ENCODE results near the gene HOXD9. TPM values are rescaled to one million over a fixed set of nuclear protein-coding genes. Genes with fewer than 3 reads are reported as not detected.

The HOXD9 gene
- total RNA-seq, 1 experiment from 2014 or later: not detected

DNA sequence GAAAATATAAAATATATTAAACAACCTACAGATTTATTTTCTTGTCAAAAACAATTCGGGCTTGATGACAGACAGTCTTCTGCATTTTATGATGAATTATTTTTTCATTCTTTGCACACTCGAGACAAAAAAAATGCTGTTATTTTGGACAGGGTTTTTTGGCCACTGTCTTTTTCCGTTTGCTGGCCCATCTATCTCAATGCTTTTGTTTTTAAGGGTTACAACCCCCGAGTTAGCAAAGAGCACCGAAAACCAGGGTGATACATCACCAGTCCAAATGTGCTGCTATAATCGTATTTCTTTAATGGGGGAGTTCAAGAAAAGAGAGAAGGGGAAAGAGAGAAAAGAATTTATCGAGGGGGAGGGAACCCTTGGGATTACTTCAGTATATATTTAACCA lies 46.5 kb upstream of the HOXD9 start:
- Histone ChIP-seq H2BK5ac (ENCODE audit: insufficient read length, low read length) (no peak overlapping the region), H3K4me2 (ENCODE audit: insufficient read depth, insufficient read length, low read length) (no peak overlapping the region), H2AK5ac (ENCODE audit: insufficient read length, low read length) (no peak overlapping the region), H4K91ac (ENCODE audit: insufficient read length, low read depth, low read length) (no peak overlapping the region), H4K20me1 (ENCODE audit: control insufficient read depth, insufficient read depth, insufficient read length) (no peaks in the 10 kb centered on the region), H3K4me1 (ENCODE audit: insufficient read depth, low read length) (no peaks in the 10 kb centered on the region), H3K23ac (ENCODE audit: insufficient read length, low read depth, low read length) (no peak overlapping the region), H3K23me2 (ENCODE audit: insufficient read length, low read depth, low read length, poor library complexity, severe bottlenecking) (peaks cover 7% of the 10 kb centered on the region), H2BK120ac (ENCODE audit: low read depth, low read length, poor library complexity, severe bottlenecking) (no peak overlapping the region), H2BK12ac (ENCODE audit: insufficient read length, low read depth, low read length) (no peak overlapping the region), H3K56ac (ENCODE audit: insufficient read length, low read depth, low read length) (no peak overlapping the region), H3K9ac (ENCODE audit: extremely low read depth, insufficient read length, low read length) (no peak overlapping the region), H2BK20ac (ENCODE audit: low read depth, low read length, poor library complexity, severe bottlenecking) (no peak overlapping the region), H3T11ph (ENCODE audit: low read length) (no peak overlapping the region), H3K79me2 (ENCODE audit: insufficient read depth, low read length) (no peaks in the 10 kb centered on the region), H3K14ac (ENCODE audit: insufficient read depth, low read length) (no peak overlapping the region), H3K79me1 (ENCODE audit: insufficient read depth, low read depth, low read length, poor library complexity, severe bottlenecking) (no peaks in the 10 kb centered on the region), H3K9me3 (ENCODE audit: control insufficient read depth, low read depth, low read length) (no peaks in the 10 kb centered on the region), H4K8ac (replicated peaks; ENCODE audit: insufficient read length, low read depth, low read length) (no peak overlapping the region), H3K4ac (ENCODE audit: low read depth, low read length) (no peak overlapping the region), H2BK15ac (ENCODE audit: low read depth, low read length) (no peak overlapping the region), H3K27ac (ENCODE audit: insufficient read length, low read depth, low read length) (no peak overlapping the region), H3K27me3 (ENCODE audit: insufficient read depth, low read length) (peaks cover 87% of the 10 kb centered on the region), H3K18ac (ENCODE audit: insufficient read length, low read depth, low read length) (no peak overlapping the region), H4K5ac (ENCODE audit: insufficient read length, low read depth, low read length) (no peak overlapping the region), H2AFZ (ENCODE audit: low read length) (no peak overlapping the region)
- peaks cover 96% of the 10 kb centered on the region for H3K27me3 Mint-ChIP-seq (ENCODE audit: low read depth)
- TF ChIP-seq, protein P1, sequence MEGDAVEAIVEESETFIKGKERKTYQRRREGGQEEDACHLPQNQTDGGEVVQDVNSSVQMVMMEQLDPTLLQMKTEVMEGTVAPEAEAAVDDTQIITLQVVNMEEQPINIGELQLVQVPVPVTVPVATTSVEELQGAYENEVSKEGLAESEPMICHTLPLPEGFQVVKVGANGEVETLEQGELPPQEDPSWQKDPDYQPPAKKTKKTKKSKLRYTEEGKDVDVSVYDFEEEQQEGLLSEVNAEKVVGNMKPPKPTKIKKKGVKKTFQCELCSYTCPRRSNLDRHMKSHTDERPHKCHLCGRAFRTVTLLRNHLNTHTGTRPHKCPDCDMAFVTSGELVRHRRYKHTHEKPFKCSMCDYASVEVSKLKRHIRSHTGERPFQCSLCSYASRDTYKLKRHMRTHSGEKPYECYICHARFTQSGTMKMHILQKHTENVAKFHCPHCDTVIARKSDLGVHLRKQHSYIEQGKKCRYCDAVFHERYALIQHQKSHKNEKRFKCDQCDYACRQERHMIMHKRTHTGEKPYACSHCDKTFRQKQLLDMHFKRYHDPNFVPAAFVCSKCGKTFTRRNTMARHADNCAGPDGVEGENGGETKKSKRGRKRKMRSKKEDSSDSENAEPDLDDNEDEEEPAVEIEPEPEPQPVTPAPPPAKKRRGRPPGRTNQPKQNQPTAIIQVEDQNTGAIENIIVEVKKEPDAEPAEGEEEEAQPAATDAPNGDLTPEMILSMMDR (conservative IDR thresholded peaks at IDR 0.05): no peak
- peaks cover 7 to 9% of the 10 kb centered on the region in 2 experiments for H3K9me3 Mint-ChIP-seq
- peaks cover 0 to 4% (median 0%) of the 10 kb centered on the region in 3 experiments; a peak in 1 of 7 replicates for H3K36me3 Mint-ChIP-seq (ENCODE audit: insufficient read depth in 1 of 3, low read depth in 3 of 3)
- DNase-seq: no peak
- peaks cover 15 to 39% of the 10 kb centered on the region in 2 experiments for H3K4me1 Mint-ChIP-seq
- no CpG with 5 or more reads among the region's 7 CpGs for WGBS (ENCODE audit: extremely low coverage, insufficient read length, low lambda C conversion rate)
- no peak overlapping the region for H3K27ac Mint-ChIP-seq
- no peak overlapping the region for H3K4me3 Mint-ChIP-seq

Measured in H9 (cell line).